GM12878 (cell line): ENCODE results near the gene MAP3K5. TPM values are rescaled to one million over a fixed set of nuclear protein-coding genes. Genes with fewer than 3 reads are reported as not detected.

Experiments used
- ATAC-seq: fragments of 200-7000 bp; cut with Tn5 transposase; 3 replicates; pipeline ENCODE4 v1.9.1; 2020; ENCODE audit warnings: mild to moderate bottlenecking, moderate library complexity
- BruUV-seq: library from RNA; stranded (reverse); fragments of 400-500 nt; replicated peaks from 2 replicates; lab custom pipeline; 2021; lab: Mats Ljungman, UMichigan
- CTCF ChIA-PET: fragments of 300-600 bp; sonication (Branson Sonifier 250); formaldehyde crosslinking; extraction: SDS; loops from one replicate; lab custom pipeline; 2021; ENCODE audit warnings: inconsistent platforms; lab: Yijun Ruan, JAX
- POLR2A ChIA-PET: fragments of 350-600 bp; formaldehyde crosslinking; extraction: SDS; loops from one replicate; lab custom pipeline; 2021; ENCODE audit warnings: inconsistent platforms; lab: Charles Lee
- RAD21 ChIA-PET: fragments of 300-600 bp; sonication (Branson Sonifier 250); formaldehyde crosslinking; loops from one replicate; lab custom pipeline; 2023; ENCODE audit warnings: antibody characterized with exemption; ENCODE audit not compliant: unreplicated experiment; lab: Charles Lee
- SMC1A ChIA-PET: fragments of 300-600 bp; sonication (Branson Sonifier 250); formaldehyde crosslinking; loops from one replicate; lab custom pipeline; 2023; ENCODE audit not compliant: unreplicated experiment, uncharacterized antibody; lab: Charles Lee
- DNase-seq: peaks from one replicate; pipeline ENCODE4 v3.0.0-alpha.2; 2011; ENCODE audit warnings: low read depth, low spot score
- FAIRE-seq: peaks from 3 replicates; lab custom pipeline; 2011; peaks lifted over from hg19 to GRCh38; lab: Jason Lieb, UNC
- H2AFZ ChIP-seq: 2 replicates; pipeline ENCODE4 v1.6.0; 2011; ENCODE audit warnings: low read depth, low read length, control low read depth; ENCODE audit not compliant: control insufficient read depth
- H3K27ac ChIP-seq: 2 replicates; pipeline ENCODE4 v1.5.1; 2011; ENCODE audit warnings: control low read depth; ENCODE audit not compliant: control insufficient read depth, insufficient read depth
- H3K27me3 ChIP-seq, 2 experiments: replicated peaks in 1 of 2; 2 replicates each; pipeline versions ENCODE4 v1.6.0 to v1.6.1; 2011; ENCODE audit warnings: low read length in 1 of 2; ENCODE audit not compliant: control insufficient read depth in 2 of 2, insufficient read depth in 2 of 2
- H3K36me3 ChIP-seq, 2 experiments: 2 replicates each; pipeline ENCODE4 v1.5.1; 2011; ENCODE audit warnings: low read length in 1 of 2; ENCODE audit not compliant: control insufficient read depth in 2 of 2, insufficient read depth in 2 of 2
- H3K4me1 ChIP-seq: 2 replicates; pipeline ENCODE4 v1.6.1; 2011; ENCODE audit warnings: mild to moderate bottlenecking, low read length, moderate library complexity, mixed read lengths; ENCODE audit not compliant: control insufficient read depth, insufficient read depth
- H3K4me2 ChIP-seq: 2 replicates; pipeline ENCODE4 v1.6.0; 2011; ENCODE audit warnings: control low read depth; ENCODE audit not compliant: control insufficient read depth, insufficient read depth
- H3K4me3 ChIP-seq: fragments of 200-600 bp; sonication (generic); 2 replicates; pipeline ENCODE4 v1.5.1; 2016
- H3K79me2 ChIP-seq: 2 replicates; pipeline ENCODE4 v1.6.0; 2011; ENCODE audit warnings: low read length; ENCODE audit not compliant: control insufficient read depth, insufficient read depth
- H3K9ac ChIP-seq: 2 replicates; pipeline ENCODE4 v1.8.0; 2011; ENCODE audit warnings: low read length, control low read depth, mixed read lengths; ENCODE audit not compliant: control insufficient read depth, insufficient read depth
- H3K9me3 ChIP-seq: replicated peaks from 3 replicates; pipeline ENCODE4 v1.5.1; 2011; ENCODE audit warnings: mild to moderate bottlenecking, low read length; ENCODE audit not compliant: control insufficient read depth, insufficient read depth
- H4K20me1 ChIP-seq: 2 replicates; pipeline ENCODE4 v1.6.0; 2011; ENCODE audit not compliant: control insufficient read depth, insufficient read depth
- ASH2L ChIP-seq: fragments of 300-600, 200-600 bp; sonication (generic); IDR thresholded peaks from 2 replicates; pipeline ENCODE4 v1.6.1; 2017; ENCODE audit warnings: low read depth, mild to moderate bottlenecking, borderline replicate concordance
- ATF2 ChIP-seq: IDR thresholded peaks from 2 replicates; pipeline ENCODE4 v1.6.1; 2012; ENCODE audit warnings: low read length, inconsistent platforms
- BCL11A ChIP-seq: IDR thresholded peaks from 2 replicates; pipeline ENCODE4 v1.6.1; 2011; ENCODE audit warnings: low read depth, low read length
- CHD1 ChIP-seq: IDR thresholded peaks from 2 replicates; pipeline ENCODE4 v1.6.1; 2012; ENCODE audit warnings: low read depth, low read length, improper control_type of control experiment
- CHD2 ChIP-seq: IDR thresholded peaks from 2 replicates; pipeline ENCODE4 v1.6.1; 2011; ENCODE audit warnings: low read depth, low read length, improper control_type of control experiment, borderline replicate concordance
- ETV6 ChIP-seq, 2 experiments: fragments of 450-650 bp in 1 of 2; IDR thresholded peaks in 1 of 2; conservative IDR thresholded peaks in 1 of 2; 2 replicates each; pipeline ENCODE4 v1.6.1; 2014; ENCODE audit warnings: antibody characterized with exemption in 1 of 2, borderline replicate concordance in 1 of 2, low read depth in 1 of 2, mild to moderate bottlenecking in 1 of 2, moderate library complexity in 1 of 2
- NBN ChIP-seq: fragments of 450-650 bp; IDR thresholded peaks from 2 replicates; pipeline ENCODE4 v1.6.1; 2016
- PML ChIP-seq: IDR thresholded peaks from 2 replicates; pipeline ENCODE4 v1.6.1; 2012; ENCODE audit warnings: low read length, inconsistent platforms
- POLR2AphosphoS5 ChIP-seq: IDR thresholded peaks from 2 replicates; pipeline ENCODE4 v1.6.1; 2011; ENCODE audit warnings: mild to moderate bottlenecking, low read length, inconsistent platforms
- SIX5 ChIP-seq: IDR thresholded peaks from 2 replicates; pipeline ENCODE4 v1.6.1; 2011; ENCODE audit warnings: mild to moderate bottlenecking, low read depth, low read length, moderate library complexity; ENCODE audit not compliant: severe bottlenecking
- TCF12 ChIP-seq: IDR thresholded peaks from 2 replicates; pipeline ENCODE4 v1.6.1; 2011; ENCODE audit warnings: low read depth, mild to moderate bottlenecking, low read length
- WGBS: methylation state at CpG from one replicate; pipeline ENCODE4 v1.1.6; 2016; ENCODE audit warnings: low lambda C conversion rate; ENCODE audit not compliant: insufficient replicate concordance, insufficient coverage; ENCODE audit errors: missing lambda C conversion rate; 5-methylcytosine and 5-hydroxymethylcytosine counted together
- in situ Hi-C: fragments of 300-500 bp; cut with MboI; formaldehyde crosslinking; loops from 9 replicates; pipeline ENCODE4 v1.14.3; 2018; ENCODE audit warnings: mixed read lengths
- intact Hi-C: fragments of 100-400 bp; cut with micrococcal nuclease; formaldehyde crosslinking; loops from one replicate; pipeline ENCODE4 v1.14.2; 2022; ENCODE audit not compliant: unreplicated experiment
- polyA plus RNA-seq, 11 experiments: library from polyadenylated mRNA; depleted of rRNA in 4 of 11; unstranded in 6 of 11; stranded (reverse) in 5 of 11; fragments of >200 nt; fragmentation: Nextera tagmentation in 4 of 11; fragmentation: Illumina TruSeq in 1 of 11; extraction: Ambion mirVana in 4 of 11; extraction: Trizol in 1 of 11; gene quantifications; 1 replicate in 1 of 11; 2 replicates in 10 of 11; pipeline versions ENCODE4 v1.2.1 to v1.2.3, GENCODE V29; 2011 to 2016; ENCODE audit warnings: inconsistent platforms in 2 of 11, missing spikeins in 2 of 11, low read depth in 1 of 11
- total RNA-seq, 4 experiments: library from RNA; depleted of rRNA in 3 of 4; stranded (reverse); fragments of >200 nt in 3 of 4; fragmentation: Illumina TruSeq in 1 of 4; extraction: Trizol in 1 of 4; gene quantifications; 2 replicates each; pipeline versions ENCODE4 v1.2.1 to v1.2.3, GENCODE V29; 2013 to 2021
- TF ChIP-seq, protein P1 (sequence below): fragments of 450-650 bp; IDR thresholded peaks from 2 replicates; pipeline ENCODE4 v1.6.1; 2017; ENCODE audit warnings: antibody characterized with exemption, mild to moderate bottlenecking, moderate library complexity

The MAP3K5 gene
- total and polyA plus RNA-seq, 10 of the 15 experiments (the other 5 are each of a cell fraction or from before 2014, with no cell fraction given) = 5.4 to 34.3 (median 26.4) TPM

DNA sequence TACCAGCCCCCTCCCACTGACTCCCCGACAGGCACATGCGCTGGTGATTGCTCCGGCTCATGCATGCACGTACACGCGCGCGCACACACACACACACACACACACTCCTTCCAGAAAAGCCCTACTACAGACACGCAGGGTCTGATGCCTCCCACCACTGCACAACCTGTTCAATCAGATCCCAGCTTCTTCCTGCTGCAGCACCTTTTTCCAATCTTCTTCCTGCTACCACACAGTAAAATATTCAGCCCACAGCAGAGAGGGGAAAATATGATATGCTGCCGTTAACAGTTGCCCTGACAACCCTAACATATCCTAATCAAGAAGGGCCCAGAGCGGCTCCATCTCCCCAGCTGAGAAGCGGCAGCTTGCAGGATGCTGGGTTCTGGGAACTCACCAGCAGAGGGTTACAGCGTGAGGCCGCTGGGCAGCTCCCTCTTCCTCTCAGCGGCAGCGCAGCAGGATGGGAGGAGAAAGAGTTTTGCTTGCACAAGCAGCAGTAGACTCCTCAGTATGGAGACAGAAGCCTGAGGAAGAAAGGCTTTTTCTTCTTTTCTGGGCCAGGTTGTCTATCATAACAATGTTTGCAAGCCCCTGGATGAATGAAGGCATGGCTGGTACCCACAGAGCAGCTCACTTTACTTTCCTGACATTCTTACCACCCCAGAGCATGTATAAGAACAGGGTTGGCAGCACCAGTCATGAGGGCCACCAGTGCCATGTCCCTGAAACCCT is 265.9 kb downstream of the MAP3K5 start:
- Histone ChIP-seq H3K79me2 (no peaks in the 10 kb centered on the region), H3K4me3 (no peak overlapping the region), H3K36me3 (no peaks in the 10 kb centered on the region), H2AFZ (no peak overlapping the region), H3K9ac (no peak overlapping the region), H3K27ac (no peak overlapping the region), H4K20me1 (no peaks in the 10 kb centered on the region), H3K4me1 (no peaks in the 10 kb centered on the region), H3K9me3 (no peaks in the 10 kb centered on the region), H3K27me3 (no peaks in the 10 kb centered on the region; a peak in 1 of 4 replicates), H3K4me2 (no peak overlapping the region)
- ChIA-PET SMC1A (interaction anchor here (1.2 kb wide), 1 partner anchor 9 kb away, joined by 5 read pairs; no protein-coding TSS in a partner anchor), POLR2A (no interaction called here), RAD21 (interaction anchor here (1.0 kb wide), 1 partner anchor 30 kb away, joined by 3 read pairs; no protein-coding TSS in a partner anchor), CTCF (interaction anchor here (0.5 kb wide), 1 partner anchor 73 kb away, joined by 3 read pairs; no protein-coding TSS in a partner anchor)
- TF ChIP-seq CHD2 (no peak), BCL11A (no peak)
- ATAC-seq (peak; percentile 81), FAIRE-seq (no peak), DNase-seq (no peak)
- BruUV-seq = no TSS peak
- in situ Hi-C loops (no loop called here), intact Hi-C loops (no loop called here)
- WGBS = 27% methylated on average over 16 of the region's 16 CpGs

GRCh38 chr6:136525586-136526195 is 266.6 kb downstream of the MAP3K5 start:
- intact Hi-C loops = no loop called here
- H3K79me2 ChIP-seq = no peaks in the 10 kb centered on the region
- in situ Hi-C loops = no loop called here
- RAD21 ChIA-PET = interaction anchor here (1.0 kb wide), 1 partner anchor 29 kb away, joined by 3 read pairs; no protein-coding TSS in a partner anchor
- no peaks in the 10 kb centered on the region for H3K4me1 ChIP-seq
- peaks cover 0 to under 1% of the 10 kb centered on the region in 2 experiments; a peak in 1 of 4 replicates for H3K27me3 ChIP-seq
- BruUV-seq = no TSS peak
- CTCF ChIA-PET = no interaction called here
- H3K9ac ChIP-seq = no peak overlapping the region
- FAIRE-seq (no peak), DNase-seq (no peak), ATAC-seq (no peak; the same call in 2 of the 3 replicates)
- no peak overlapping the region for H3K4me2 ChIP-seq
- H3K36me3 ChIP-seq = no peaks in the 10 kb centered on the region
- POLR2A ChIA-PET = no interaction called here
- SMC1A ChIA-PET = interaction anchor here (1.2 kb wide), 1 partner anchor 10 kb away, joined by 5 read pairs; no protein-coding TSS in a partner anchor
- H2AFZ ChIP-seq = no peak overlapping the region
- H3K4me3 ChIP-seq = no peak overlapping the region
- no peaks in the 10 kb centered on the region for H4K20me1 ChIP-seq
- H3K27ac ChIP-seq = no peak overlapping the region
- no peaks in the 10 kb centered on the region for H3K9me3 ChIP-seq
- WGBS = 5% methylated on average over 8 of the region's 8 CpGs
- TF ChIP-seq, protein P1, sequence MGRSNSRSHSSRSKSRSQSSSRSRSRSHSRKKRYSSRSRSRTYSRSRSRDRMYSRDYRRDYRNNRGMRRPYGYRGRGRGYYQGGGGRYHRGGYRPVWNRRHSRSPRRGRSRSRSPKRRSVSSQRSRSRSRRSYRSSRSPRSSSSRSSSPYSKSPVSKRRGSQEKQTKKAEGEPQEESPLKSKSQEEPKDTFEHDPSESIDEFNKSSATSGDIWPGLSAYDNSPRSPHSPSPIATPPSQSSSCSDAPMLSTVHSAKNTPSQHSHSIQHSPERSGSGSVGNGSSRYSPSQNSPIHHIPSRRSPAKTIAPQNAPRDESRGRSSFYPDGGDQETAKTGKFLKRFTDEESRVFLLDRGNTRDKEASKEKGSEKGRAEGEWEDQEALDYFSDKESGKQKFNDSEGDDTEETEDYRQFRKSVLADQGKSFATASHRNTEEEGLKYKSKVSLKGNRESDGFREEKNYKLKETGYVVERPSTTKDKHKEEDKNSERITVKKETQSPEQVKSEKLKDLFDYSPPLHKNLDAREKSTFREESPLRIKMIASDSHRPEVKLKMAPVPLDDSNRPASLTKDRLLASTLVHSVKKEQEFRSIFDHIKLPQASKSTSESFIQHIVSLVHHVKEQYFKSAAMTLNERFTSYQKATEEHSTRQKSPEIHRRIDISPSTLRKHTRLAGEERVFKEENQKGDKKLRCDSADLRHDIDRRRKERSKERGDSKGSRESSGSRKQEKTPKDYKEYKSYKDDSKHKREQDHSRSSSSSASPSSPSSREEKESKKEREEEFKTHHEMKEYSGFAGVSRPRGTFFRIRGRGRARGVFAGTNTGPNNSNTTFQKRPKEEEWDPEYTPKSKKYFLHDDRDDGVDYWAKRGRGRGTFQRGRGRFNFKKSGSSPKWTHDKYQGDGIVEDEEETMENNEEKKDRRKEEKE = no peak
- TF ChIP-seq TCF12 = no peak
- no peak for TF ChIP-seq SIX5
- no peak for TF ChIP-seq CHD1
- TF ChIP-seq ATF2 = no peak
- no peak for TF ChIP-seq NBN
- TF ChIP-seq ETV6 (conservative IDR thresholded peaks at IDR 0.05 in 1 of 2, IDR thresholded peaks at IDR 0.05 in 1 of 2; ENCODE audit: borderline replicate concordance in 1 of 2, low read depth in 1 of 2) = no peak
- TF ChIP-seq ASH2L = no peak
- TF ChIP-seq PML = no peak
- no peak for TF ChIP-seq POLR2AphosphoS5
